ENCODE data around the gene METTL1. TPM values are rescaled to one million over a fixed set of nuclear protein-coding genes. Genes with fewer than 3 reads are reported as not detected.
A peak's percentile ranks its signal among the peaks of the same experiment; 100 is the strongest.

Gene METTL1
- total and polyA plus RNA-seq, 3 donors from 2014 or later, result 16.7 to 28.8 (median 22.8) TPM

GRCh38 chr12:57762463-57762862 is 9.4 kb downstream of the METTL1 start:
- no peak for TF ChIP-seq POLR2A (IDR thresholded peaks at IDR 0.05)
- no peak for TF ChIP-seq CTCF (IDR thresholded peaks at IDR 0.05)
- Histone ChIP-seq H3K4me1 (peaks cover 22% of the 10 kb centered on the region), H3K4me3 (no peak overlapping the region), H3K27ac (no peak overlapping the region), H3K27me3 (no peaks in the 10 kb centered on the region), H3K9me3 (no peaks in the 10 kb centered on the region), H3K36me3 (ENCODE audit: low read depth, missing control alignments) (no peaks in the 10 kb centered on the region)
- WGBS, 2 donors, result 92 to 94% methylated on average over 2 of the region's 2 CpGs
- intact Hi-C loops (cut with DNase I; ENCODE audit: low total_unique reads), result no loop called here
- no peak for DNase-seq

- H3K27me3 ChIP-seq, result no peaks in the 10 kb centered on the region
- H3K9me3 ChIP-seq, result no peaks in the 10 kb centered on the region
- peaks cover 17% of the 10 kb centered on the region for H3K4me1 ChIP-seq
- no peak for DNase-seq
- intact Hi-C loops (cut with DNase I; ENCODE audit: low total_unique reads), result no loop called here
- no peak overlapping the region for H3K27ac ChIP-seq
- no peaks in the 10 kb centered on the region for H3K36me3 ChIP-seq (ENCODE audit: low read depth, missing control alignments)
- 91 to 93% methylated on average over 4 of the region's 4 CpGs for WGBS, 2 donors
- TF ChIP-seq POLR2A (IDR thresholded peaks at IDR 0.05), result no peak
- no peak for TF ChIP-seq CTCF (IDR thresholded peaks at IDR 0.05)
- no peak overlapping the region for H3K4me3 ChIP-seq
These were observed 10.4 kb downstream of the METTL1 start for GRCh38 chr12:57761391-57761998.

- Histone ChIP-seq H3K27ac (no peak overlapping the region), H3K27me3 (no peaks in the 10 kb centered on the region), H3K4me1 (peaks cover 14% of the 10 kb centered on the region), H3K9me3 (no peaks in the 10 kb centered on the region), H3K4me3 (no peak overlapping the region), H3K36me3 (ENCODE audit: low read depth, missing control alignments) (no peaks in the 10 kb centered on the region)
- WGBS, 2 donors, result 91 to 96% methylated on average over 3 of the region's 3 CpGs
- intact Hi-C loops (cut with DNase I; ENCODE audit: low total_unique reads), result no loop called here
- TF ChIP-seq CTCF (IDR thresholded peaks at IDR 0.05), result no peak
- no peak for TF ChIP-seq POLR2A (IDR thresholded peaks at IDR 0.05)
- DNase-seq, result no peak
These were observed 11.4 kb downstream of the METTL1 start for GRCh38 chr12:57760347-57760982.

GRCh38 chr12:57759360-57759980 is 12.4 kb downstream of the METTL1 start:
- WGBS, 2 donors, result 51 to 66% methylated on average over 3 of the region's 3 CpGs
- no peak overlapping the region for H3K4me3 ChIP-seq

More at GRCh38 chr12:57759360-57759980, 12.4 kb downstream of the METTL1 start:
- H3K27me3 ChIP-seq, result no peaks in the 10 kb centered on the region
- TF ChIP-seq POLR2A (IDR thresholded peaks at IDR 0.05) (no peak), CTCF (IDR thresholded peaks at IDR 0.05) (peak in 2 of 3 experiments; percentile 8 to 31)
- H3K36me3 ChIP-seq (ENCODE audit: low read depth, missing control alignments), result no peaks in the 10 kb centered on the region
- peaks cover 10% of the 10 kb centered on the region for H3K4me1 ChIP-seq
- no peak for DNase-seq
- no peak overlapping the region for H3K27ac ChIP-seq
- intact Hi-C loops (cut with DNase I; ENCODE audit: low total_unique reads), result no loop called here
- no peaks in the 10 kb centered on the region for H3K9me3 ChIP-seq
